ENCODE measurements around the gene OSBP2.
A peak's percentile ranks its signal among the peaks of the same experiment; 100 is the strongest.
"Not testable (repeated sequence)": the region's sequence is repeated elsewhere in the genome, so short reads cannot be mapped to it uniquely, and the experiment has no call there.

Gene OSBP2

DNA sequence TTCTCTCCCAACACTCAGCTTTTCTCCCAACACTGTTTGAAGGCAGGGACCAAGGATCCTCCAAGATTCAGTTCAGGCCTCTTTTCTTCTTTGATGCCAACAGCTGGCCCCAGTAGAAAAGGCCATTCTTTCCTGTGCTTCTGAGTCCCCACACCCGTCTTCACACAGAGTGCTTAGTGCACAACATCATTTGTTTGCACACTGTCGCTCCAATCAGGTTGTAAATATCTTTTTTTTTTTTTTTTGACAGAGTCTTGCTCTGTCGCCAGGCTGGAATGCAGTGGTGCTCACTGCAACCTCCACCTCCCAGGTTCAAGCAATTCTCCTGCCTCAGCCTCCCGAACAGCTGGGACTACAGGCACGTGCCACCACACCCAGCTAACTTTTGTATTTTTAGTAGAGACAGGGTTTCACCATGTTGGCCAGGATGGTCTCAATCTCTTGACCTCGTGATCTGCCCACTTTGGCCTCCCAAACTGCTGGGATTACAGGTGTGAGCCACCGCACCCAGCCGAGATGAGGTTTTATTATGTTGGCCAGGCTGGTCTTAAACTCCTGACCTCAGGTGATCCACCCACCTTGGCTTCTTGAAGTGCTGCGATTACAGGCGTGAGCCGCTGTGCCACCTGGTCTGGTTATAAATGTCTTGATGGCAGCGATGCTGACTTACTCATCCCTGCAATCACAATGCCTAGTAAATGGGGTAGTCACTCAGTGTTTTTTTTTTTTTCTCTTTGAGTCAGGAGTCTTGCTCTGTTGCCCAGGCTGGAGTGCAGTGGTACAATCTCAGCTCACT lies 14.6 kb upstream of the OSBP2 start:
- DNase-seq (ENCODE audit: low read depth), result not testable (repeated sequence)

DNA sequence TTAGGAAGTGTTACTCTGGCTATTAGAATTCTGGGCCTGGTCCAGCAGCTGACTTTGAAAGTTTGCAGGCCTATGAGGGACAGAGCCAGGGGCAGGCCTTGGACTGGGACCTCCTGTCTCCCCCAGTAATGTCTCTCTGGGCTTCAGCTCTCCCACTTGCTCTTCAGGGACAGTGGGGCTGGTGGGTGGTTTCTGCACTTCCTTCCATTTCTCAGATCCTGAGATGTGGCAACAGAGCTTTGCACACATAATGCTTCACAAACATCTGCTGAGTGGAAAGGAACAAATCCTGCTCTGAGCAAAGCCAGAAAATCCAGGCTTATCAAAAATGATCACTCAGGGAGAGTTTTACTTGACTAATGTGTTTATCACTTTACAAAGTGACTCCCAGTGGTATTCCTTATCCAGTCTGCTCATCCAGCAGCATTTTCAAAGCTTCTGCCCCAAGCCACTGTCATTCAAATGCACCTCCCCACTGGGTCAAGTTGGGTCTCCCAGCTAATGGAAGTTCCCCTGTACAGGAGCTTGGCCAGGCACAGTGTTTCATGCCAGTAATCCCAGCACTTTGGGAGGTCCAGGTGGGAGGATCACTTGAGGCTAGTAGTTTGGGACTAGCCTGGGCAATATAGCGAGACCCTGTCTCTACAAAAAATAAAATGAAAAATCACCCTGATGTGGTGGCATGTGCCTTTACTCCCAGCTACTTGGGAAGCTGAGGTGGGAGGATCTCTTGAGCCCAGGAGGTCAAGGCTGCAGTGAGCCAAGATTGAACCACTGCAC lies 13.5 kb upstream of the OSBP2 start:
- DNase-seq (ENCODE audit: low read depth), result no peak

DNA sequence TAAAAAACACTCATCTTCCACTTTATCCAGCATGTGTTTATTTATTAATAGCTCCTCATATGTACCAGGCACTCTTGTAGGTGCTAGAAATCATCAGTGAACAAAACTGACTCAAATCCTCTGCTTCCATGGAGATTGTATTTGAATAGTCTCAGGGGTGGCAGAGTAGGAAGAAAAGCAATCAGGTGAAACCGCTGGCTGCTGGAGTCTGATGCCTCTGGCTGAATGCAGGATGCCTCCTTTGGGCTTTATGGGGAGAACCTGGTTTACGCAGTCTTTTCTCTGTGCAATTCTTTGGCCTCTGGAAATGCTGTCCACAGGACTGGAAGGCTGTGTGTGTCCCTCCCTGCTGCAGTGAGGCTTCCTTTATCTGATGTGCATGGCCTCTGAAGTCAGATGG lies 12.8 kb upstream of the OSBP2 start:
- DNase-seq (ENCODE audit: low read depth), result no peak

DNA sequence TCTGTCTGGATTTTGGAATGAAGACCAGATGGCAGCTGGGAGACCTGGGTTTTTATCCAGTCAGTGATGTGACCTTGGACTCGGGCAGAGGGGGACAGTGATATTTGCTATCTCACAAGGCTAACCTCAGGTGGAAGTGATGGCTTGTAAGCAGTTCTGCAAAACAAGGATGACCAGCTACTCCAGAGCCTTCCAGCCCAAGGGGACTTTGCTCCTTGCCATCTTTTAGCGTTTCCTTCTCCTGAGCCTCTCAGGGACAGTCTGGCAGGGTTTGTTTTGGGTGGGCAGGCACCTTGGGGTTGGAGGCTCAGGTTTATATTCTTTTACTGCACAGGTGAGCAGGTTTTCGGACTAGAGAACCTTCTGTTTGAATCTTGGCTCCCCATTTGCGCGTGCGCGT lies 9.5 kb upstream of the OSBP2 start:
- no peak for DNase-seq (ENCODE audit: low read depth)

DNA sequence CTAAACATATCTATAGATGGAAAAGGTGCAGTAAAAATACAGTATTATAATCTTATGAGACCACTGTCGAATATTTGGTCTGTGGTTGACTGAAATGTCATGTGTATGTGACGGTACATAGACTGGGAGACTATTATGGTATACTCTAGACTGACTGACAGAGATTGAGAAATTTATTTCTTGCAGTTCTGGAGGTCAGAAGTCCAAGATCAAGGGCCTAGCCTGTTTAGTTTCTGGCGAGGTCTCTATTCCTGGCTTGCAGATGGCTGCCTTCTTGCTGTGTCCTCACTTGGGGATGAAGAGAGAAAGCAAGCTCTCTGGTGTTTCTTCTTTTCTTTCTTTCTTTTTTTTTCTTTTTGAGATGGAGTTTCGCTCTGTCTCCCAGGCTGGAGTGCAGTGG lies 7.3 kb upstream of the OSBP2 start:
- no peak for DNase-seq (ENCODE audit: low read depth)

DNA sequence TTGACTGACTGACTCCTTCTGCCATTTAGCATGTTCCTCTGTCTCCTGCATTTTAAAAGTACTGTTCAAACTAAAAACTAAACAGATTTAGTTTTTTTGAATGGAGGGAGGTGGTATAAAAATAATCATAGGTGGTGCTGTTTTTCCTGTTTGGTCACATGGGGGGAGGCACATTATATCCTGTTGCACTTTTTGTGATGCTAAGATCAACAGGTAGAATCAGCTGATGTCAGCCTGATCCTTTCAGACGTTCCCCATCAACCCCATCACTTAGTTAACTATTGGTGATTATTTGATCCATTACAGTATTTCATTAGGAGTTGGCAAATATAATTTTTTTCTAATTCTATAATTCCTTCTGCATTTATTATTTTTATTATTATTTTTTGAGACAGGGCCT lies 5.1 kb upstream of the OSBP2 start:
- DNase-seq (ENCODE audit: low read depth), result no peak

DNA sequence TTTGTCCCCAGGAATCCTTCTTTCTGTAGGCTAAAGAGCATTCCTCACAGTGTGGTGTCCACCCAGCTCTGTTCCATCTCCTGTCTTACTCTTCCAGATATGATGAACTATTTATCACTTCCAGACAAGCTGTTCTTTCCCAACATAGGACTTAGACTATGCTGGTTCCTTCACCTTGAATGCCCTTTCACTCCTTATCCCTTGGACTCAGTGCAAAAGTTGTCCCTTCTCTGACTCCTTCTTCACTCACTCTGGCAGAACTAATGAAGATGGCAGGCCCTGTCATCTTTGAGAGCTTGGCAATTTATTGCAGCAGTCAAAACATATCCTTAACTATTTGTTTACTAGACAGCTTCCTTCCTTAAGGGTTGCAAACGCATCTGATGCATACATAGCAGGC lies 3.5 kb upstream of the OSBP2 start:
- no peak for DNase-seq (ENCODE audit: low read depth)

DNA sequence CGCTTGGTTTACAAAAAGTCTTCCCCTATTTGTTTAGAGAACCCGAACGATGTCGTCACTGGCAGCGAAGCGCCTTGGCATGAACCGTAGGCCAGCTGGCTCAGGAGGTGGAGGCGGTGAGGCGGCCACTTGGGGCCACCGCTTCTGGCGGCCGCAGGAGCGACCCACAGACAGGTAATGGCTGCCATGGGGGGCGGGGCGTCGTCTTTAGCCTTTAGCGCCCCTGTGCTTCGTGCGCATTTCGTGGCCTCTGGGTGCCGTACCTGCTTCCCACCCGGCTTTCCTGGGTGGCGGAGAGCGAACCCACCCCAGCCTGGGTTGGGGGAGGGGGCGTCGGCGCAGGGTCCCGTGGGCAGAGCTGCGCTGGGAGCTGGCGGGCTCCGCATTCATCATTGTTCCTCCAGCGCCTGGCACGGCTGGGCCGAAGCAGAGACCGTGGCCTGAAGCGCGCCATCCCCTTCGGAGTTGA lies 469 bp upstream of the OSBP2 start:
- DNase-seq (ENCODE audit: low read depth), result peak; percentile 39

DNA sequence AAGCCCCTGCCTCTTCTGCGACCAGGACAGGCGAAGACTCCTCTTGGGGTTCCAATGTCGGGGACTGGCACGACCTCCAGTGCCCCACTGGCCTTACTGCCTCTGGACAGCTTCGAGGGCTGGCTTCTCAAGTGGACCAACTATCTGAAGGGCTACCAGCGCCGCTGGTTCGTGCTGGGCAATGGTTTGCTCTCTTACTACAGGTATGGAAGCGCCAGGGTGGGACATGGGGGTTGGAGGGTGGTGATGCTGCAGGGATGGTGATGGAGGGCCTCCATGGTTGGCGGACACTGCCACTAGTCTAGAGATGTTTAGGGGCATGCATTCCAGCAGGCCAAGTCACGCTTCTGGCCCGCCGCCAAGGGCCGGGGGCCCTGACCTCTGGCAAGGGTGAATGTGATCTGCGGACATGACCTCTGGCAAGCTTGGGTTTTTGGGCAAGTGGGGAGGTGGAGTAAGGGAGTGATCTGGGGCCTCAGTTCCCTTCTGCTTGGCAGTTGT lies 727 bp downstream of the OSBP2 start:
- no peak for DNase-seq (ENCODE audit: low read depth)

DNA sequence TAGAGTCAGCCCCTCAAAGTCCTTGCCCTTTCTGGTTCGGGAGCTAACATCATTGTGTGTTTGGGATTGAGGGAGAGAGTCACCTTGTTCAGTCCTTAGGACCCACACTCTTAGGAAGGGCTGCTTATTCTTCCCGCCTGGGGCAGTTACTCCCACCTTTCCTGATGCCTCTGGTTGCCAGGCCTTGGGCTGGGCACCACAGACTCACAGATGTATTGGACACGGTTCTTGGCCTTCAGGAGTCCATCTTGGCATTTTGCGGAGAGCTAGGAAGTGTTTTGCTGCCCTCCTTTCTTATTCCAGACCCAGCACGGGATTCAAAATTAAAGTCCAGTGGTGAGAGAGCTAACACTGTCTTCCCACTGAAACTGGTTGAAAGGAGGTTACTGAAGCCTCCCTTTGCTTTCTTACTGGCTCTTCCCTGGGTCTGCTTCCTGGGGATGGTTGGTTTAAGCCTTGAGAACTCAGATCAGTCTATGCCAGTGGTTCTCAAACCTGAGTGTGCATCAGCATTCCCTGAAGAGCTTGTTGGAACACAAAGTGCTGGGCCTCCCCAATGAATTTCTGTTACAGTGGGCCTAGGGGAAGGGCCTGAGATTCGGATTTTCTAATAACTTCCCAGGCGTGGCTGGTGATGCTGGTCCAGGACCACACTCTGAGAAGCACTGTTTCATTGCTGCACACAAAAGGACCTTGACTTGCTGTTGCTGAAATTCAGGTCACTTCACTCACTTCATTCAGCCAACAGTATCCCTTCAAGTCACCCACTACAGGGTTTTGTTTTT lies 1.4 kb downstream of the OSBP2 start:
- DNase-seq (ENCODE audit: low read depth), result no peak

DNA sequence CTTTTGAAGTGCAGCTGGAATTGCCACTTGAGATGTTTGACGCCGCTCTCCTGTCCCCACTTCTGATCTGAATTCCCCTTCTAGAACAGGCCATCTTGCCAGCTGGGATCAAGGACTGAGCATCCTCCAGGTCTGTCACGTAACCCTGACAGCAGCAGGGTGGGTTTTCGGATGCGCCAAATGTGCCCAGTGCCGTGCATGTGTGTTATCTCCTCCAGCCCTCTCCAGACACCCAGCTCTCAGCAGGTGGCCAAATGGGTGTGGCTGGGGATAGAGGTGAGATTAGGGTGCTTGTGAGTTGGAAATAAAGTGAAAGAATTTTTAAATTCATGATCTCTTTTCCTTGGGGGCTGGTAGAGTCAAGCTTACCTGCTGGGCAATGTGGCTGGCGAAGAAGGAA lies 3.3 kb downstream of the OSBP2 start:
- no peak for DNase-seq (ENCODE audit: low read depth)

DNA sequence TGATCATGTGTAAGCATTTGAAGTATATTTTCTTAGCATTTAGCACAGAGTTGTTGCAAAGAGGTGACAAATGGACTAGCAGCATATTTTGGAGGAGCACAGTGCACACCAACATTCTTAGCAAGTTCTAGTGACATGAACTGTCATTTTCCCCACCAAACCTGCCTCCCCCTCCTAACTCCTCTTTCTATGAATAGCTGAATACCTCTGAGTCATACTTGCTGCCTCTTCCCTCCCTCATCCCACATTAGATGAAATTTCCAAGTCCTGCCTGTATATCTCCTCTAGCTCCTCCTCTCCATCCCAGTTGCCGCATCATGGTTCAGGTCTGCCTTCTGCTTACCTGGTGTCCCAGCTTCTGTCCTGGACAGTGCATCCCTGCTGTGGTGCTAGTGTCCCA lies 7.2 kb downstream of the OSBP2 start:
- DNase-seq (ENCODE audit: low read depth), result no peak

DNA sequence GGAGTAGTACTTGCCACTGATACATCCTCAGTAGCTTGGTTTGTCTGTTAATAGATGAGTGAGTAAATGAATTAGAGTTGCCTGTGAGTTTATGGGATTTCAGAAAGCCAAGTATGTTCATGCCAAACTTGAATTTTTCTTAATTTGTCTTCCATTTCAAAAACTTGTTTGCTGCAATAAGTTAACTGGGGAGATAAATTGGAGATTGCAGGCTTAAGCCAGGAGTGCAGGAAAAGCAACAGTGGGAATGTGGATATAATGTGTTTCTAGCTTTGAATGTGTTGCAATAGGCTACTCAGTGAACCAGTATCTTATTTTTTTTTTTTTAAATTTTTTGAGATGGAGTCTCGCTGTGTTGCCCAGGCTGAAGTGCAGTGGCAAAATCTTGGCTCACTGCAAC lies 8.2 kb downstream of the OSBP2 start:
- no peak for DNase-seq (ENCODE audit: low read depth)

DNA sequence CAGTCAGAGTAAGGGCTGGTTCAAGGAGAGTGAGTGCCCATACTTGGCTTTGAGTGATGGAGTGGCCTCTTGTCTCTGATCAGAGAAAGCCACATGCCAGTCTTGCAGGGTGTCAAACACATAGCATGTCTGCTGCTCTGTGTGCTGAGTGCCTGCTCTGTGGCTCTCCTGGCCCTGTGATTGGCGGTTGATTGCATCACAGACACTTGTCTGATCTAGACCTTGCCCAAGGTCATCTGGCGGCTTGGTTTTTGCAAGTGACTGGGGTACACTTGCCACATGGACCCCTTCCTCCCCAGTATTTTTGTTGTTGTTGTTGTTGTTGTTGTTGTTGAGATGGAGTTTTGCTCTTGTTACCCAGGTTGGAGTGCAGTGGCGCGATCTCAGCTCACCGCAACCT lies 10.3 kb downstream of the OSBP2 start:
- no peak for DNase-seq (ENCODE audit: low read depth)

DNA sequence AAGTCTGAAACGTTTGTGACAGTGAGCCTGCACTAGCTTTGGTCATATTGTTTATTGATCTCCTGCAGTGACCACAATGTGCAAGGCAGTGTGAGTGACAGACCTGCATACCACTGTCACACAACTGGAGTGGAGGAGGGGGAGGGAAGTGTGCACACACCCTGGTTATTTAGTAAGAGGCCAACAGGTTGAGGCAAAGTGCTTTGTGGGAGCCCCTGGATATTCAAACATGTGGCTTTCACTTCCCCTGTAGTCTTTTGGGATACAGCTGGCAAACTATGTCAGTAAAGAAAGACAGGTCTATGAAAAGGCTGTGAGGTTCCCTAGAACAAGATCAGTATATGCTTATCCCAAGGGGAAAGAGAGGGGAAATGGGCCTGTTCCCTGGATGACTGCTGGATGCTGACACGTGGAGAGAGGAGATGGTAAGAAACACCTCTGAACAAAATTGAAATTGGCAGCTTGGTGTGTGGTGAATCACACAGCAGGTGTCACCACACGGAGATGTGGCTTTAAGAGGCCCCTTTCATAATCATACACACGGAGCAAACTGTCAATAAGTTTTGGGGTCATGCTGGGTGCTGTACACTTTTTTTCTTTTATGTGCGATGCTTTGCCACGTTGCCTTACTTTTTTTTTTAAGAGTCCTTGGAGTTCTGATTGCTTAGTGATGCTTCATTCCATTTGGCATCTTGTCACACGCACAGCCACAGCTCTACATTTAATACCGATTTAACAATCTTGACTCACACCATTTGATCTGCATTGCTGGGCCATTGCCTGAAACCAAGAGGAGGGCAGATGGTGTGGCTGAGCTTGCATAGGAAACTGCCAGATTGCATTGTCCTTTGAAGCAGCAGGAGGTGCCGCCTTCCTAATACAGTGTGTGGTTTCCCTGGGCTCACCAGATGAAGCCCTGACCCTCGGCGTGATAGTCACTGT lies 11.3 kb downstream of the OSBP2 start:
- DNase-seq (ENCODE audit: low read depth), result no peak

DNA sequence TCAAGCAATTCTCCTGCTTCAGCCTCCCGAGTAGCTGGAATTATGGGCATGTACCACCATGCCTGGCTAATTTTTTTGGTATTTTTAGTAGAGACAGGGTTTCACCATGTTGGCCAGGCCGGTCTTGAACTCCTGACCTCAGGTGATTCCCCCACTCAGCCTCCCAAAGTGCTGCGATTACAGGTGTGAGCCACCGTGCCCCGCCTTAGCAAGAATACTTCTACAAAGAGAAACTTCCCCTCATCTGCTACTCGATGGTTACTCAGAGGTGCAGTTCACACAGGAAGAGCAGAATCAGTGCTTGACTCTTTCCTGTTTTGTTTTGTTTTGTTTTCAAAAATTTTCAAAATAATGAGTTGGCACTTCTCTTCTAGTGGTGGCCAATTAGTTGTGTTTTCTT lies 15.3 kb downstream of the OSBP2 start:
- DNase-seq (ENCODE audit: low read depth), result not testable (repeated sequence)

DNA sequence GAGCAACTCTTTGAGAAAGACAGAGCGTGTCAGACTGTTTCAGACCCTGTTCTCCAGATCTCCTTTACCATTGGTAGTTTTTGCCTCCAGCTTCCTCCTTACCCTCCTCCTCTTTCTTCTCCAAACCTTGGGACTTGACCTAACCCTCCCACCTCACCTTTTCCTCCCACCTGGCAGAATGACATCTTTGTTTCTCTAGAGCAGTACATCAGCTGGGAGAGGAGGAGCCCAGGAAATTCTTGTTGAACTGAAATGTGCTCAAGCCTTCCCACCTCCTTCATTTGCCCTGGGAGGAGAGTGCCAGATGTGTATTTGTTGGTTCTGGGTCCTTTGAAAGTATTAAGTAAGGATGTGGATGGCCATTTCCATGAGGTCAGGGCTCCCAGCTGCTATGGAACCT lies 17.4 kb downstream of the OSBP2 start:
- DNase-seq (ENCODE audit: low read depth), result no peak

DNA sequence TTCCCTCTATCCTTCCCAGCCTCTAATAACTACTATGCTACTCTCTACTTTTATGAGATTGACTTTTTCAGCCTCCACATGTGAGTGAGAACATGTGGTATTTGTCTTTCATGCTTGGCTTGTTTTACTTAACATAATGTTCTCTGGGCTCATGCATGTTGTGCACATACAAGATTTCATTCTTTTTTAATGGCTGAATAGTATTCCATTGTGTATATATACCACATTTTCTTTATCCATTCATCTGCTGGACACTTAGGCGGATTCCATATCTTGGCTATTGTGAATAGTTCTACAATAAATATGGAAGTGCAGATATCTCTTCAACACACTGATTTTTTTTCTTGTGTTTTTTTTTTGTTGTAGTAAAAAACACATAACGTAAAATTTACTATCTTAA lies 19.4 kb downstream of the OSBP2 start:
- DNase-seq (ENCODE audit: low read depth), result no peak

DNA sequence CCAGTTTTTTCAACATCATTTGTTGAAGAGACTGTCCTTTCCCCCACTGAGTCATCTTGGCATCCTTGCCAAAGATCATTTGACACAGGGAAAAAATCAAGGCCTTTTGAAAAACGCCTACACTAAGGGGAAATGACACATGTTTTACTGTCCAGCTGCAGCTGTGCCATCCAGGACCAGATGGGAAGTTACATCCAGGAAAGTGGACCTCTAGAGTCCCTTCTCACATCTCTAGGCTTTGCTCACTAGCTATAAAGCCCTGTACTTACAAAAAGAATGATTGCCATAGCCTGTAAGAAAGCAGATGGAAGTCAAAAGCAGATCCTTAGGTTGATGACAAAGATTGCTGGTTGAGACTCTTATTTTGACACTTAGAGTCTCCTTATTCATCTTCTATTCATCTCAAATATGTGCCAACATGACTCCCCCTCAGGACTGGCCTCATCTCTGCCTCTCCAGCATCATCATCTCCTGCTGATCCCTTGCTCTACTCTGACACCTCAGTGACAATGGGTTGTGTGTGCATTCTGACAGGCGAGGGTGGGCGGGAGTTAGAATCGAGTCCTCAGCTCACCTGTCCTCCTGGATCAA lies 22.8 kb downstream of the OSBP2 start:
- DNase-seq (ENCODE audit: low read depth), result no peak

DNA sequence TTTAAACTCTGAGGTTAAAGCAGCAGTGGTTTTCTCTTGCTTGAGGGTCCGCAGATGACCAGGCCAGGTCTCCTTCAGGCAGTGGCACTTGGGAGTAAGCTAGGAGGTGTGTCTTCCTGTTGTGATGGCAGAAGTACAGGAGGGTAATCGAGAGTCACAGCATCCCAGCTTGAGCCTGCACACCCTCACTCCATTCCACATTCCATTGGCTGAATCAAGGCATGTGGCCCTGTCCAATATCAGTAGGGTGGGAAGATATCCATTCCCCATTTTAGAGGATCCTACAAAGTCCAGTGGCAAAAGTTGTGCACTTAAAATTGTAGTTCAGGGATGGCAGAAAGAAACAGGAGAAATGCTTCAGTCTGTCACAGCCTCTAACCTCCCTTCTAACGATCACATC lies 23.3 kb downstream of the OSBP2 start:
- no peak for DNase-seq (ENCODE audit: low read depth)

DNA sequence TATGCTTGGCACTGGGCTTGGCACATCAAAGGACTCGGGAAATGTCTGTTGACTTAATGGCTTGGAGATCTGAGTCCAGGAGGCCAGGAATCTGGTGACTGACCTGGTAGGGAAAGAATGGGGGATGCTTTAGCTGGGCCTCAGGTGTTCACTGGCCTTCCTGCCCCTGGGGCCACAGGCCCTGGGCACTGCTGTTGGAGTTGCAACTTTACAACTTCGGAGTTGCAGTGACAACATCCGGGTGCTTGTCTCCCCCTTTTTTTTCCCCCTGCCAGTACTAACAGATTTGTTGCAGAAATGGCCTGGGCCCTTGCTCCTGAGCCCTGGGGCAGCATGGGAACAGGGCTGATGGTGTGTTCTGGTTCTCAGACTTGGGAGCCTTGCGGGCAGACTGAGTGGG lies 23.8 kb downstream of the OSBP2 start:
- no peak for DNase-seq (ENCODE audit: low read depth)
